GM18951 (cell line): ENCODE data around the gene SMIM15.

Experiments used
- POLR2A ChIP-seq: IDR thresholded peaks from 4 replicates; pipeline ENCODE4 v1.6.1; 2011; ENCODE audit warnings: mild to moderate bottlenecking; ENCODE audit not compliant: insufficient read length, insufficient read depth; ENCODE audit errors: extremely low read depth
- in situ Hi-C: fragments of 300-500 bp; cut with MboI; formaldehyde crosslinking; loops from one replicate; pipeline ENCODE4 v1.12.0; 2022; ENCODE audit warnings: low sequenced_read_pairs, mixed read lengths, inconsistent platforms; ENCODE audit not compliant: unreplicated experiment

The SMIM15 gene

GRCh38 chr5:61177716-61178115 is 15.4 kb upstream of the SMIM15 start:
- no peak for TF ChIP-seq POLR2A
- in situ Hi-C loops: no loop called here

- no peak for TF ChIP-seq POLR2A
- in situ Hi-C loops: no loop called here
Observed at GRCh38 chr5:61177070-61177469, 14.8 kb upstream of the SMIM15 start.

- TF ChIP-seq POLR2A: no peak
- in situ Hi-C loops: no loop called here
Observed at GRCh38 chr5:61176631-61177030, 14.4 kb upstream of the SMIM15 start.

- in situ Hi-C loops: no loop called here
- TF ChIP-seq POLR2A: no peak
Observed at GRCh38 chr5:61171479-61171878, 9.2 kb upstream of the SMIM15 start.

GRCh38 chr5:61168951-61169350 is 6.7 kb upstream of the SMIM15 start:
- in situ Hi-C loops: no loop called here

GRCh38 chr5:61167382-61167781 is 5.1 kb upstream of the SMIM15 start:
- in situ Hi-C loops: no loop called here
- no peak for TF ChIP-seq POLR2A

More at GRCh38 chr5:61168951-61169350, 6.7 kb upstream of the SMIM15 start:
- no peak for TF ChIP-seq POLR2A

GRCh38 chr5:61163905-61164304 is 1.6 kb upstream of the SMIM15 start:
- no peak for TF ChIP-seq POLR2A
- in situ Hi-C loops: no loop called here

GRCh38 chr5:61162832-61163567 is 732 bp upstream of the SMIM15 start:
- TF ChIP-seq POLR2A: no peak
- in situ Hi-C loops: no loop called here

GRCh38 chr5:61160497-61160896 is 1.8 kb downstream of the SMIM15 start:
- in situ Hi-C loops: no loop called here
- TF ChIP-seq POLR2A: no peak

- TF ChIP-seq POLR2A: no peak
- in situ Hi-C loops: no loop called here
Observed at GRCh38 chr5:61159836-61160235, 2.4 kb downstream of the SMIM15 start.

GRCh38 chr5:61159070-61159469 is 3.2 kb downstream of the SMIM15 start:
- TF ChIP-seq POLR2A: no peak
- in situ Hi-C loops: no loop called here

GRCh38 chr5:61151893-61152292 is 10.4 kb downstream of the SMIM15 start:
- in situ Hi-C loops: no loop called here
- TF ChIP-seq POLR2A: no peak

- no peak for TF ChIP-seq POLR2A
- in situ Hi-C loops: no loop called here
Observed at GRCh38 chr5:61148515-61148914, 13.8 kb downstream of the SMIM15 start.

- in situ Hi-C loops: no loop called here
- no peak for TF ChIP-seq POLR2A
Observed at GRCh38 chr5:61142811-61143210, 19.5 kb downstream of the SMIM15 start.
